ENCODE data around the gene BCAS3.
A peak's percentile ranks its signal among the peaks of the same experiment; 100 is the strongest.
"Not testable (repeated sequence)": the region's sequence is repeated elsewhere in the genome, so short reads cannot be mapped to it uniquely, and the experiment has no call there.

Gene BCAS3

GRCh38 chr17:61135782-61136181 is 458.1 kb downstream of the BCAS3 start:
- no peak for DNase-seq

GRCh38 chr17:61136296-61136695 is 458.6 kb downstream of the BCAS3 start:
- DNase-seq: no peak

- no peak for DNase-seq
These were observed 461.6 kb downstream of the BCAS3 start for GRCh38 chr17:61139219-61139618.

- DNase-seq: no peak
These were observed 462.6 kb downstream of the BCAS3 start for GRCh38 chr17:61140081-61140786.

GRCh38 chr17:61143026-61143425 is 465.4 kb downstream of the BCAS3 start:
- DNase-seq: no peak

- no peak for DNase-seq
These were observed 466.5 kb downstream of the BCAS3 start for GRCh38 chr17:61144137-61144536.

GRCh38 chr17:61144617-61145564 is 467.2 kb downstream of the BCAS3 start:
- no peak for DNase-seq

- not testable (repeated sequence) for DNase-seq
These were observed 469.2 kb downstream of the BCAS3 start for GRCh38 chr17:61146833-61147232.

DNA sequence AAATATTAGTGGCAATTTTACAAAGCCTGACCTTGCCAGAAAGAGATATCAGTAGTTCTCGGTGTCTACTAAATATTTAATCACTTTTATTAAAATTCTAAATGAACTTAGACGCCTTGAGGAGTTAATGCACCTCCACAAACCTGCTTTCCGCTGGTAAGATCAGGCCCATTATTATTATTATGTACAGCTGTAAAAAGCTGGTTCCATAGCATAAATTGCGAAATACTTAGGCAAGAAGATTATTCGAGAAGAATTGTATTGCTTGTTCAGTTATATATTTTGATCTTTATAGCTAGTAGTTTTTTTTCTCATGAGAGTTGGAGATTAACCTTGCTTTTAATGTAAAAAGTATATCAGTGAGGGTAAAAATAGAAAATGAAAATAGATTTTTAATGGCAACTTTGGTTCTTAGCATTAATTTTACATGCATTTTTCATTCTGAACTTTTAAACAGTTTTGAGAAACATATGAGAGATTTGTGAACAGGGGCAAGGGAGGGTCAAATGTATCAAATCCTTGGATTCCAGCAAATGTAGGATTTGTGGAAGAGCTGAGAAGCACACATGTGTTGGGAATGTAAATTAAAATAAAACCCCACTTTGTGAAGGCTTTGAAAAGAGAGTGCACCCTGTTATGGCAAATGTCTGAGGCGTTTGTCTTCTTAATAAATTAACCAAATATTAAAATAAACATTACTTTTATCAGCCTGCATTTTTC is 471.6 kb downstream of the BCAS3 start:
- DNase-seq: no peak

DNA sequence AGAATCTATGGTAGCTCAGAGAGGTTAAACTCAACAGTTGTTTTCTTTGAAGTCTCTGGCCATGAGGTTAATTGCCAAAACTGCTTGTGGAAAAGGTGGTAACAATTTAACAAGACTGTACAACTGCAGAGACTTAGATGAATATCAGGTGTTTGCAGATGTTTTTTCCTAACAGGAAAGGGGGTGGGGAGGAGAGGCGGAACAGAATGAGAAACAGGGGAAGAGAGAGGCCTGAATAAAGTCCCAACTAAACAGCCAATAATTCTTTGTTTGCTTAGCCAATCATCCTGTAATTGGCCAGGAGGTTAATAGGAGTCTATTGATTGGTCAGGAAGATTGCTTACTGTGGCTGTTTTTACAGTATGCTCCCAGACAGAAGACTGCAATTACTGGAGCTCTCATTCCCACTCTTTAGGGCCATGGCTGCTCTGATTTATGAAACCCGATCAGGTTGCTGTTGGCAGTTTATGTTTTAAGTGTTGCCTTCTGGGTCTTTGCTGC is 472.3 kb downstream of the BCAS3 start:
- DNase-seq: peak; percentile 77

DNA sequence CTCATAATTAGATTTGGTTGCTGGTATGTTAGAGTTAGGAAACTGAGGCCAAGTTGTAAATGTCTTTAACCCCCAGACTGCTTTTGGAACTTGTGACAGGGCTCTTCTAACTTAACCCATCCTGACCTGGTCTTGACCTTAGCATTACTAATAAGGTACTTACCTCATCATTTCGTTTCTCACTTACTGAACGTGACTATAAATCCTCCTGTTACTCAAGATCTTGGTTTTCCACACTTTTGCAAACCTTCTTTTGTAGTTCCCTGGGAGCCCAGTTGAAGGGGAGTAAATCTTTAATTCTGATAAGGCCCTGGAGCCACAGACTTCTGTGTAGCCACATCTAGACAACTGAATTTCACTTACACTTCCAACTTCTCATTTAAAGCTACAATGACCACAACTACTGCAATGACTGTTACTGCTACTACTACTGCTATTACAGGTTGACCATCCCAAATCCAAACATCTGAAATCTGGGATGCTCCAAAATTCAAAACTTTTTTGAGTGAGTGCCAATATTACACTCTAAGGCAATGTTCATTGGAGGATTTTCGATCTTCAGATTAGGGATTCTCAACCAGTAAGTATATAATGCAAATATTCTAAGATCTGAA is 473.1 kb downstream of the BCAS3 start:
- DNase-seq: no peak

DNA sequence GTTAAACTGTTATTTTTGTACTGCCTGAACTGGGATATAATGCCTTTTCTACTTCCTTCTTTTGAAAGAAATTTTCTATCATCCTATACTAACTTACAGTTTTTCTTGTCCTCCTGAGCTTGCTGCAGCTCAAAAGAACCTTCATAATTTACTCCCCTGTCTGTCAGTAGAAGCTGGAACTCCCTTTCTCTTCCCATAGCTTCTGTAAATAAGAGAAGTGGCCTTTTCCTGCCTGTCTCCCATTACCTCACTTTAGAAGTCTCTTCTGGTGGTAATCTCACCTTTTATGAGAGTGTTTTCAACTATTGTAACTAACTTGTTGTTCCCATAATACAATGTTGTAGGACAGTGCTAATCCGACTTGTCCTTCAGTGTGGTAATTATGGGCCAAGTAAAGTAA is 475.2 kb downstream of the BCAS3 start:
- DNase-seq: peak; percentile 70

DNA sequence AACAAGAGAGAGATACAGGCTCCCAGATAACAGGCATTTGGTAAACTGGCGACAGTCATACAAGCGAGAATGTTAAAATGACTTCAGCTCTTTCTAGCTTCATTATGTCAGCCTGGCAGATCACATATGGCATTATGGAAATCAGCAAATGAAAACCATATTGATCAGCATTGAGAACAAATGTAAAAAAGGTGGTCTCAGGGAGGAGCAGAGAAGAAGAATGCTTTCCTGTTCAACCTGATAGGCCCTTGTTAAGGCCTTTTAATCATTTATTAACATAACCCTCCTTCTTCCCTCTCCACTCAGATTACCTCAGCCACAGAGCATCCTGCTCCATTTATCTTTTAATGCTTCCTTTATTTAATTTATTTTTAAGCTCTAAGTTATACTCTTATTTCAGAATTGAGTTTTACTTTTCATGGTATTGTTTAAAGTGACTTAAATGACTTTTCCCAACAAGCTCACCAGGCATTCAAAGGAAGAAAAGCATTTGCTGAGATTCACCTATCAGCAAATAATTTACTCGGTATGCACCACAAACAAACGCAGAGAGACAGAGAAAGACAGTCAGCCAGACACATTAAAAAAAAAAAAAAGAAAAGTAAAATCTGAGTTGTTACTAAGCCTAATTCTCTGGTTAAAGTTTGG is 478.1 kb downstream of the BCAS3 start:
- no peak for DNase-seq

DNA sequence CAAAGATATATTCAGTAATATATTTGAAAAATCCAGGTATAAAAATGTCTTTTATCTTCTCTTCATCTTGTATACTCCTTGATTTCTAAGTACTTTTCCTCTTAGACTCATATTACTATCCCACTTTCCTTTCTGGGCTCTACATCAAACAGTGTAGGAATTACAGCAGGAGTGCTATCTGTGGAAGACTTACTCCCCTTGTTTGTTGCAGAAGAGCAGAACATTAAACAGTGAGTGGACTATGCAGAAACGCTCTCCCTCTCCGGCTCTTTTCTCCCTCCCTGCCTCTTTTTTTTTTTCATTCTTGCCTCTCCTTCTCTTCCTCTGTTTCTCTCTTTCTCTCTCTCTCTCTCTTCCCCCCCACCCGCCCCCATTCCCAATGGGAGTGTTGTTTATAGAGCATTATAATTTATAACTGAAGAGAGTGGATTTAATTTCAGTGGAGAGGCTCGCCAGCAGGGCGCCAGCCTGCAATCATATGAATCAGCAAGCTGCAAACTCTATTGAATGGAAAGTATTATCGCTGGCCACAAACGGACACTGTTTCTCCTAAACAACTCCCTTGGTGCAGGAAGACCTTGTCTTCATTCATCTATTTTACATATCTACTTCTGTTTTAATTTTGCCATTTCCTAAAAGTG is 479.7 kb downstream of the BCAS3 start:
- peak; percentile 69 for DNase-seq

DNA sequence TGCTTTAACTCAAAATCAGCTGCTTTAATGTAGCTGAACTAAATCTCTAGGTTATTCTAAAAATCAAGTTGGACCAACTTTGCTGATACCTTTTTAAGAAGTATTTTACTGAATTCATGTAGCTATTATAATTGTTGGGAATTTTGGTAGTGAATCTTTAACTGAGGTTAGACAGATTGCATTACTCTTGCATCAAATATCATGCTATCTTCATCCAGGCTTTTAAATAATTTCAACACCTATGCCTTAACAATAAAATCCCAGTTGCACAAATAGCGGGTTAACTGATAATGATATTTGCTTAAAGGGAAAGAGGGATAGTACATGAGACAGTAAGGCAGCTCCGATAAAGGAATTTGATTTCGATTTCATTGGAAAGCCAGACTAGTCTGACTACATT is 480.7 kb downstream of the BCAS3 start:
- no peak for DNase-seq

DNA sequence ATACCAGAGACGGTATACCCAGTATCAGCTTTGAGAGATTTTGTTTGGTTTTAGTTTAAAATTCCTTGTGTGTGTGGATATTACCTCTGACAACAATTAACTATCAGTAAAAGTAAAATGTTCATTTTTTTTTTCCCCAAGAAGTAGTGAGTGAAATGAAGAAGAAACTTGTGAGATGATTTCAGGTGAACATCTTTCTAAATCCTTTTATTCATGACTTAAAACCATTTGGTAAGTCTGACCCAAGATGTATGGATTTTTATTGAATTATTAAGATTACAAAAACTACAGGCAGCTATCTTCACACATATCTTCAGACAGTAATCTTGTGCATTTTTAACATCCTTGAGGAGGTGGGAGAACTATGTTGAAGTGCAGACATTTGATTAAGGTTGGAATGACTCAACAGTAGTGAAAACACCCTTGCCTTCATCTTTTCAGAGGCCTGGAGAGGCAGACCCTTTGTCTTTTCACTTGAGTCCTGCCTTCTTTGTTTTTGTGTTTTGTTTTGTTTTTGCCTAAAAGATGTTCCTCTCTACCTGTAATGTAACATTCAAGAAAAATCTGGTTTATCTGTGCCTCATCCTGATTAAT is 481.7 kb downstream of the BCAS3 start:
- DNase-seq: no peak

DNA sequence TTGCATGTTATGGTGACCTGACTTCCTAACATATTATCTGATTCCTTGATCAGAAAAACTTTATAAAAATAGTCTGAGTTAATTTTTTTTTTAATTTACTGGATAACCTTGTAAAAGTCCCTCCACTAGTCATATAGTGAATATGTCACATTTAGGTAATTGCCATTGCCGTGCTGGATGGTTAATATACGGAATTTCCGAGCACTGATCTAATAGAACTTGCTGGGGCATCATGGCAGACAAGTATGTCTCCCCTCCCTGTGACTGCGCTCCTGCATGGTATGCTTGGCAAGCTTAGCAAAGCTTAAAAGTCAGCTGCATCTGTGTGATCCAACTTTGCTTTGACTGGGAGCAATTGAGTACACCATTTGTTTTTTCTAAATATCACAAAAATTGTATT is 482.6 kb downstream of the BCAS3 start:
- DNase-seq: no peak

DNA sequence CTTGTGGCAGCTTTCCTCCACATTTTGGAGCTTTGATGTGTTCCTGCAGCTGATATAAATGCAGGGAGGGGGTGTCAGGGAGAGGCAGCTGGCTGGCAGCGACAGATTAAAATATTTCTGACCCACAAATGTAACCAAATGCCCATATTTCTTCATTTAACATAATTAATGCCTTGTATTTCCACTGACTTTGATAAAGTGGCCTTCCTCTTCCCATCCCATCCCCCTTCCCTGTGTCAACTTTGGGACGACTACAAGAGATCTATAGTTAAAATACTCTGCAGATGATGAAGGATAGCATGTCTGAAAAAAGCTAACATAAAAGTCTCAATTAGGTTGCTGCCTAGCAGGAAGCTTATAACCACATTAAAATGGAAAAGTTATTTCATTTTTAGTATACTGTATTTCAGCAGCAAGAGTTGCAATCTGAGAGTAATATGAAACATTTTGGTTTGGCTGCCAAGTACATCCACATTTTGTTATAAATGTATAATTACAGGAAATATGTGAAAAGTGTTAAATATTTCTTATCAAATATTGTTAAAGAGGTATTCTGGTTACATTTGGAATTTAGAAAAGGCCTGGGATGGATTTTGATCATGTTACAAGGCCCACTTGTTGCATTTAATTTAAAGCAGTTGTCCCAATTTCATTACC is 483.3 kb downstream of the BCAS3 start:
- no peak for DNase-seq

DNA sequence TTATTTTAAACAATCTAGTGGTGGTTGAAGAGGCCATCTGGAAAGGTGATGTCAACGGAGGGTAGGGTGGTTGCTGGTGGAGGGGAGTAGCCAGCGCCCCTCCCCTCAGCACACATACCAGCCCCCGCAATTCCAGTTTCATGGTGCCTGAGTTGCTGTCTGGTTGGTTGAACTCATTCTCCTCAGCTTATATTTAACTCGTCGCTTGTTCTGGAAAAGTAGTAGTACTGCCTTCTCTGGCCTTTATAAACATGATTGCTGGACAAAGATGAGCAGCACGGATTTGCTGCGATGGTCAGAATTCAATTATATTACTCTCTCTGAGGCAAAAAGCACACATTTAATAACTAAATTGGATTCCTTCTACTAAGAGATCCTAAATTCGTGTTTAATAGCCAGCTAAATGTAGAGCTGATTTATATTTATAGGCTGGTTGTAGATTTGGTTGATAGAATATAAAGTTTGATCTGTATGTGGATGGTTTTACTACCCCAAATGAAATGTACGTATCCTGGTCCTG is 484.0 kb downstream of the BCAS3 start:
- no peak for DNase-seq

- no peak for DNase-seq
These were observed 486.9 kb downstream of the BCAS3 start for GRCh38 chr17:61164517-61164916.

- no peak for DNase-seq
These were observed 489.4 kb downstream of the BCAS3 start for GRCh38 chr17:61167075-61167474.

Measured in DMS153 (cell line).